Aorta (tissue), 5 donors: ENCODE data around the gene CIB4. TPM values are rescaled to one million over a fixed set of nuclear protein-coding genes. Genes with fewer than 3 reads are reported as not detected.

Experiments used
- ATAC-seq: fragments of 200-7000 bp; cut with Tn5 transposase; one replicate; pipeline ENCODE4 v1.9.1; 2022; ENCODE audit warnings: moderate library complexity; ENCODE audit not compliant: low FRiP score
- DNase-seq, 2 donors: peaks; one replicate each; pipeline ENCODE4 v3.0.0-alpha.2; 2020
- H3K27ac ChIP-seq, 2 donors: one replicate each; pipeline ENCODE4 v1.5.1; 2013; ENCODE audit warnings: low read length in 2 of 2, mild to moderate bottlenecking in 2 of 2, moderate library complexity in 2 of 2, control low read depth in 1 of 2, inconsistent platforms in 1 of 2, low read depth in 1 of 2
- H3K27me3 ChIP-seq, 2 donors: one replicate each; pipeline ENCODE4 v1.6.1; 2013; ENCODE audit warnings: control low read depth in 1 of 2, low read length in 1 of 2, mild to moderate bottlenecking in 1 of 2, moderate library complexity in 1 of 2; ENCODE audit not compliant: insufficient read depth in 2 of 2, control insufficient read depth in 1 of 2
- H3K36me3 ChIP-seq, 2 donors: one replicate each; pipeline ENCODE4 v1.6.1; 2013; ENCODE audit warnings: control low read depth in 1 of 2, low read length in 1 of 2, mild to moderate bottlenecking in 1 of 2; ENCODE audit not compliant: insufficient read depth in 2 of 2, control insufficient read depth in 1 of 2
- H3K4me1 ChIP-seq, 2 donors: one replicate each; pipeline ENCODE4 v1.6.1; 2013; ENCODE audit warnings: low read length in 2 of 2, control low read depth in 1 of 2, mild to moderate bottlenecking in 1 of 2, moderate library complexity in 1 of 2; ENCODE audit not compliant: insufficient read depth in 2 of 2, control insufficient read depth in 1 of 2
- H3K4me3 ChIP-seq, 2 donors: one replicate each; pipeline ENCODE4 v1.5.1; 2013; ENCODE audit warnings: low read length in 2 of 2, control low read depth in 1 of 2, mild to moderate bottlenecking in 1 of 2
- H3K9me3 ChIP-seq: one replicate; pipeline ENCODE4 v1.6.1; 2013; ENCODE audit warnings: mild to moderate bottlenecking, low read length; ENCODE audit not compliant: control insufficient read depth
- WGBS, 2 donors: extraction: QIAGEN DNeasy Blood & Tissue Kit; methylation state at CpG; one replicate each; pipeline ENCODE4 v1.1.7; 2013; 5-methylcytosine and 5-hydroxymethylcytosine counted together
- intact Hi-C, 2 donors: fragments of 100-400 bp; cut with DNase I; formaldehyde crosslinking; loops; one replicate each; pipeline versions ENCODE4 v1.14.2 to v1.15.0; 2022
- long read RNA-seq, 2 donors: library from polyadenylated mRNA; unstranded; transcript quantifications; one replicate each; pipeline ENCODE4 v2.0.0, GENCODE V29; 2020 to 2021
- polyA plus RNA-seq, 2 donors: library from polyadenylated mRNA; stranded (reverse); fragments of 200-250 nt; gene quantifications; one replicate each; pipeline ENCODE4 v1.2.3, GENCODE V29; 2013
- total RNA-seq, 2 donors: library from RNA; stranded (reverse); fragmentation: NEBNext Ultra II Directional; extraction: Animal tissue kit (Norgen Biotek cat#: 25700); gene quantifications; one replicate each; pipeline ENCODE4 v1.2.1, GENCODE V29; 2021
- donor health status: healthy with polysubstance abuse.
- donor health status: Bipolar disorder and iron deficiency.
- donor health status: DM: no; HTN: no; CAD: no.
- donor health status: DM: no; HTN: no; CAD: no.
- donor health status: DM: yes; HTN: yes; CAD: no.

The CIB4 gene
- under 1 TPM in 1 of 2 donors, not detected in 1; 0.60 TPM for total RNA-seq
- polyA plus RNA-seq = not detected
- long read RNA-seq, donor 1, partial matches to known transcripts = 0 of 1 reads
- long read RNA-seq, donor 1, other reads (novel, unspliced or antisense) = 1 of 1 reads
- long read RNA-seq, donor 2, partial matches to known transcripts = 0 of 1 reads
- long read RNA-seq, donor 2, other reads (novel, unspliced or antisense) = 1 of 1 reads

- Histone ChIP-seq H3K27ac (no peak within 1 kb of the TSS), H3K27me3 (no peaks in the 10 kb centered on the region), H3K4me3 (no peak within 1 kb of the TSS), H3K9me3 (no peaks in the 10 kb centered on the region), H3K4me1 (no peaks in the 10 kb centered on the region), H3K36me3 (no peaks in the 10 kb centered on the region)
- intact Hi-C loops = no loop called here
- WGBS, 2 donors = 93 to 95% methylated on average over 8 of the region's 8 CpGs
- ATAC-seq = no peak
- DNase-seq = no peak
Measured at GRCh38 chr2:26640781-26641564, at the start of gene CIB4. Gene CIB4, minus strand, starts transcription at chr2:26641366. Its CDS starts 52 bp downstream, at chr2:26641314.

GRCh38 chr2:26687801-26688200, 46.6 kb upstream of the CIB4 start:
- no peaks in the 10 kb centered on the region for H3K27me3 ChIP-seq
- H3K27ac ChIP-seq = no peak overlapping the region
- no peaks in the 10 kb centered on the region for H3K36me3 ChIP-seq
- H3K9me3 ChIP-seq = no peaks in the 10 kb centered on the region
- no peak overlapping the region for H3K4me3 ChIP-seq
- DNase-seq (peak in 1 of 2 donors; percentile 18), ATAC-seq (no peak)
- intact Hi-C loops = no loop called here
- WGBS, 2 donors = 83 to 89% methylated on average over 5 of the region's 5 CpGs
- H3K4me1 ChIP-seq = no peaks in the 10 kb centered on the region

GRCh38 chr2:26687328-26687727, 46.2 kb upstream of the CIB4 start:
- Histone ChIP-seq H3K4me1 (no peaks in the 10 kb centered on the region), H3K4me3 (no peak overlapping the region), H3K27me3 (no peaks in the 10 kb centered on the region), H3K27ac (no peak overlapping the region), H3K36me3 (no peaks in the 10 kb centered on the region), H3K9me3 (no peaks in the 10 kb centered on the region)
- 92 to 96% methylated on average over 4 of the region's 4 CpGs for WGBS, 2 donors
- DNase-seq (peak in 1 of 2 donors; percentile 19), ATAC-seq (no peak)
- intact Hi-C loops = no loop called here

GRCh38 chr2:26685989-26686839, 45.0 kb upstream of the CIB4 start:
- no peak overlapping the region for H3K4me3 ChIP-seq
- no peaks in the 10 kb centered on the region for H3K4me1 ChIP-seq
- intact Hi-C loops = no loop called here
- ATAC-seq (no peak), DNase-seq (peak; percentile 29 to 40)
- no peaks in the 10 kb centered on the region for H3K9me3 ChIP-seq
- no peak overlapping the region for H3K27ac ChIP-seq
- no peaks in the 10 kb centered on the region for H3K27me3 ChIP-seq
- 62 to 71% methylated on average over 16 of the region's 16 CpGs for WGBS, 2 donors
- no peaks in the 10 kb centered on the region for H3K36me3 ChIP-seq

- Histone ChIP-seq H3K4me3 (no peak overlapping the region), H3K27ac (no peak overlapping the region), H3K27me3 (no peaks in the 10 kb centered on the region), H3K4me1 (no peaks in the 10 kb centered on the region), H3K9me3 (no peaks in the 10 kb centered on the region), H3K36me3 (no peaks in the 10 kb centered on the region)
- peak in 1 of 2 donors; percentile 15 for DNase-seq
- ATAC-seq = no peak
- intact Hi-C loops = no loop called here
- 94 to 96% methylated on average over 5 of the region's 5 CpGs for WGBS, 2 donors
Measured at GRCh38 chr2:26685341-26685740, 44.2 kb upstream of the CIB4 start.

GRCh38 chr2:26683583-26683982, 42.4 kb upstream of the CIB4 start:
- no peak for ATAC-seq
- peak in 1 of 2 donors; percentile 43 for DNase-seq

GRCh38 chr2:26682155-26682554, 41.0 kb upstream of the CIB4 start:
- intact Hi-C loops = loop anchor here in 1 of 2 donors (5.0 kb wide), 2 partner anchors 40 to 75 kb away; no protein-coding TSS in a partner anchor
- DNase-seq = peak in 1 of 2 donors; percentile 82
- peak overlapping the region; percentile 82 to 84 for H3K27ac ChIP-seq
- H3K27me3 ChIP-seq = no peaks in the 10 kb centered on the region
- H3K9me3 ChIP-seq = no peaks in the 10 kb centered on the region
- H3K4me3 ChIP-seq = no peak overlapping the region
- 6 to 8% methylated on average over 8 of the region's 8 CpGs for WGBS, 2 donors
- no peaks in the 10 kb centered on the region for H3K36me3 ChIP-seq
- H3K4me1 ChIP-seq = no peaks in the 10 kb centered on the region
- peak; percentile 77 for ATAC-seq

More at GRCh38 chr2:26683583-26683982, 42.4 kb upstream of the CIB4 start:
- H3K9me3 ChIP-seq = no peaks in the 10 kb centered on the region
- no peaks in the 10 kb centered on the region for H3K4me1 ChIP-seq
- H3K36me3 ChIP-seq = no peaks in the 10 kb centered on the region
- H3K27me3 ChIP-seq = no peaks in the 10 kb centered on the region
- intact Hi-C loops = loop anchor here in 1 of 2 donors (5.0 kb wide), 2 partner anchors 39 to 76 kb away; no protein-coding TSS in a partner anchor
- WGBS, 2 donors = 95 to 97% methylated on average over 6 of the region's 6 CpGs
- H3K4me3 ChIP-seq = no peak overlapping the region
- H3K27ac ChIP-seq = no peak overlapping the region

GRCh38 chr2:26681656-26682055, 40.5 kb upstream of the CIB4 start:
- H3K9me3 ChIP-seq = no peaks in the 10 kb centered on the region
- 13 to 17% methylated on average over 3 of the region's 3 CpGs for WGBS, 2 donors
- ATAC-seq (no peak), DNase-seq (no peak)
- intact Hi-C loops = loop anchor here in 1 of 2 donors (5.0 kb wide), 2 partner anchors 41 to 74 kb away; no protein-coding TSS in a partner anchor
- H3K27ac ChIP-seq = peak overlapping the region; percentile 82 to 84
- H3K36me3 ChIP-seq = no peaks in the 10 kb centered on the region
- no peaks in the 10 kb centered on the region for H3K4me1 ChIP-seq
- no peaks in the 10 kb centered on the region for H3K27me3 ChIP-seq
- no peak overlapping the region for H3K4me3 ChIP-seq
